Mononuclear cell (primary cell): ENCODE measurements around the gene KREMEN1. TPM values are rescaled to one million over a fixed set of nuclear protein-coding genes. Genes with fewer than 3 reads are reported as not detected.

Experiments used
- H3K27me3 ChIP-seq: 2 replicates; pipeline ENCODE4 v1.6.0; 2011; ENCODE audit warnings: low read length, control low read depth; ENCODE audit not compliant: insufficient read depth
- H3K4me1 ChIP-seq: 2 replicates; pipeline ENCODE4 v1.5.1; 2011; ENCODE audit warnings: mild to moderate bottlenecking, low read length, control low read depth; ENCODE audit not compliant: insufficient read depth
- H3K4me3 ChIP-seq: 2 replicates; pipeline ENCODE4 v1.5.1; 2011; ENCODE audit warnings: mild to moderate bottlenecking, low read length, moderate library complexity
- H3K9me3 ChIP-seq: 2 replicates; pipeline ENCODE4 v1.5.1; 2011; ENCODE audit warnings: low read depth, mild to moderate bottlenecking, control low read depth, low read length
- total RNA-seq: library from RNA; depleted of rRNA; stranded (reverse); fragments of >200 nt; gene quantifications from one replicate; pipeline ENCODE4 v1.2.3, GENCODE V29; 2012

The KREMEN1 gene
- total RNA-seq, 1 donor: 0.42 TPM

- no peaks in the 10 kb centered on the region for H3K9me3 ChIP-seq
- H3K4me1 ChIP-seq: peaks cover 7% of the 10 kb centered on the region
- H3K27me3 ChIP-seq: peaks cover 7% of the 10 kb centered on the region
- no peak within 1 kb of the TSS for H3K4me3 ChIP-seq
These were observed 11.1 kb upstream of the KREMEN1 start, which contains the start of gene C22orf31 for GRCh38 chr22:29061773-29062172. Gene C22orf31 (minus strand): TSS chr22:29061831. CDS start chr22:29061792, 39 bp downstream.

- H3K4me1 ChIP-seq: peaks cover 7% of the 10 kb centered on the region
- no peak overlapping the region for H3K4me3 ChIP-seq
These were observed 10.5 kb upstream of the KREMEN1 start for GRCh38 chr22:29062286-29062821.

GRCh38 chr22:29065468-29066190 lies 7.2 kb upstream of the KREMEN1 start:
- H3K4me1 ChIP-seq: peaks cover 7% of the 10 kb centered on the region
- H3K4me3 ChIP-seq: no peak overlapping the region
- peaks cover 18% of the 10 kb centered on the region for H3K27me3 ChIP-seq
- no peaks in the 10 kb centered on the region for H3K9me3 ChIP-seq

More at GRCh38 chr22:29062286-29062821, 10.5 kb upstream of the KREMEN1 start:
- H3K27me3 ChIP-seq: peaks cover 7% of the 10 kb centered on the region
- no peaks in the 10 kb centered on the region for H3K9me3 ChIP-seq

GRCh38 chr22:29069463-29069862 lies 3.4 kb upstream of the KREMEN1 start:
- peaks cover 31% of the 10 kb centered on the region for H3K4me1 ChIP-seq
- no peak overlapping the region for H3K4me3 ChIP-seq
- peaks cover 39% of the 10 kb centered on the region for H3K27me3 ChIP-seq
- H3K9me3 ChIP-seq: no peaks in the 10 kb centered on the region

- no peak overlapping the region for H3K4me3 ChIP-seq
- H3K27me3 ChIP-seq: peaks cover 50% of the 10 kb centered on the region
- no peaks in the 10 kb centered on the region for H3K9me3 ChIP-seq
- H3K4me1 ChIP-seq: peaks cover 28% of the 10 kb centered on the region
These were observed 2.3 kb upstream of the KREMEN1 start for GRCh38 chr22:29070490-29070889.

- Histone ChIP-seq H3K4me3 (no peak overlapping the region), H3K4me1 (peaks cover 24% of the 10 kb centered on the region), H3K27me3 (peaks cover 57% of the 10 kb centered on the region), H3K9me3 (no peaks in the 10 kb centered on the region)
These were observed 1.4 kb upstream of the KREMEN1 start for GRCh38 chr22:29071261-29072045.

- peaks cover 64% of the 10 kb centered on the region for H3K27me3 ChIP-seq
- no peaks in the 10 kb centered on the region for H3K9me3 ChIP-seq
- peaks cover 24% of the 10 kb centered on the region for H3K4me1 ChIP-seq
- peak overlapping the region; percentile 31 for H3K4me3 ChIP-seq
These were observed 449 bp upstream of the KREMEN1 start for GRCh38 chr22:29072193-29072978.

- peak overlapping the region; percentile 36 for H3K4me3 ChIP-seq
- peaks cover 24% of the 10 kb centered on the region for H3K4me1 ChIP-seq
- peaks cover 68% of the 10 kb centered on the region for H3K27me3 ChIP-seq
- H3K9me3 ChIP-seq: no peaks in the 10 kb centered on the region
These were observed 912 bp downstream of the KREMEN1 start for GRCh38 chr22:29073618-29074275.

GRCh38 chr22:29074276-29074772 lies 1.5 kb downstream of the KREMEN1 start:
- H3K4me3 ChIP-seq: peak overlapping the region; percentile 36
- H3K4me1 ChIP-seq: peaks cover 24% of the 10 kb centered on the region
- H3K9me3 ChIP-seq: no peaks in the 10 kb centered on the region
- peaks cover 67% of the 10 kb centered on the region for H3K27me3 ChIP-seq

GRCh38 chr22:29078036-29078868 lies 5.4 kb downstream of the KREMEN1 start:
- Histone ChIP-seq H3K27me3 (peaks cover 41% of the 10 kb centered on the region), H3K4me1 (peaks cover 13% of the 10 kb centered on the region), H3K9me3 (no peaks in the 10 kb centered on the region), H3K4me3 (no peak overlapping the region)

- no peaks in the 10 kb centered on the region for H3K9me3 ChIP-seq
- H3K4me1 ChIP-seq: peaks cover 13% of the 10 kb centered on the region
- no peak overlapping the region for H3K4me3 ChIP-seq
- peaks cover 35% of the 10 kb centered on the region for H3K27me3 ChIP-seq
These were observed 6.0 kb downstream of the KREMEN1 start for GRCh38 chr22:29078869-29079207.

GRCh38 chr22:29079218-29079901 lies 6.5 kb downstream of the KREMEN1 start:
- Histone ChIP-seq H3K27me3 (peaks cover 30% of the 10 kb centered on the region), H3K9me3 (no peaks in the 10 kb centered on the region), H3K4me1 (peaks cover 13% of the 10 kb centered on the region), H3K4me3 (no peak overlapping the region)
